LNCAP (cell line): ENCODE measurements around the gene DCHS1.

Experiments
- CTCF ChIP-seq: fragments of 450-650 bp; IDR thresholded peaks from 2 replicates; pipeline ENCODE4 v1.5.1; 2017; ENCODE audit warnings: mild to moderate bottlenecking

DCHS1 gene

DNA sequence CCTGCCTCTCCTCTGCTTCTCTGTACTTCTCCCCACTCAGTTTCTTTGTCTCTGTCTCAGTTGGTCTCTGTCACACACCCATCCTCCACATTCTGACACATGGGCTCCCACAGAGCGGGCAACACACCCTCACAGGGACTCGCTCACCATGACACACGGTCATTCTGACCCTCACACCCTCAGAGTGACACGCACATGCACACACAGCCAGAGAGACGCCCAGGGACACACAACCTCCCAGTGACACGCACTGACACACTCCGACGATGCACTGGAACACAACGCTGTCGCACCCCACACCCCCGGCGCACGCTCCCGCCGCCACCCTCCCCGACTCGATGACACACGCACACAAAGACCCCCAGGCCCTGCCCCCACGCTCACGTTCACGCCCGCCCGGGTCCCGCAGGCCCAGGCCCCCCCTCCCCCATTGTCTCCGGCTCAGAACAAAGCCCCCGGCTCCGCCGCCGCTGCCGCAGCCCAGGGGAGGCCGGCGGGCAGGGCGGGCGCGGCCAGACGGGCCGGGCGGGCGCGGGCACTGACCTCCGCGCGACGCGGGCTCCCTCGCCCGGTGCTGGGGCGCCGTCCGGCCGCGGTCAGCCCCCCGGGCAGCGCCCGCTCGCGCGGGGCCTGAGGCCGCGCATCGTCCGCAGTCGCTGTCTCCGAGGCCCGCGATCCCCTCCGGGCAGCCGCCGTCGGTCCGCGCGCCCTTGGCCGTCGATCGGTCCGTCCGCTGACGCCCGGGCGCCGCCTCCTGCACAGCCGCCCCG lies 404 bp downstream of the DCHS1 start:
- TF ChIP-seq CTCF, result no peak

DNA sequence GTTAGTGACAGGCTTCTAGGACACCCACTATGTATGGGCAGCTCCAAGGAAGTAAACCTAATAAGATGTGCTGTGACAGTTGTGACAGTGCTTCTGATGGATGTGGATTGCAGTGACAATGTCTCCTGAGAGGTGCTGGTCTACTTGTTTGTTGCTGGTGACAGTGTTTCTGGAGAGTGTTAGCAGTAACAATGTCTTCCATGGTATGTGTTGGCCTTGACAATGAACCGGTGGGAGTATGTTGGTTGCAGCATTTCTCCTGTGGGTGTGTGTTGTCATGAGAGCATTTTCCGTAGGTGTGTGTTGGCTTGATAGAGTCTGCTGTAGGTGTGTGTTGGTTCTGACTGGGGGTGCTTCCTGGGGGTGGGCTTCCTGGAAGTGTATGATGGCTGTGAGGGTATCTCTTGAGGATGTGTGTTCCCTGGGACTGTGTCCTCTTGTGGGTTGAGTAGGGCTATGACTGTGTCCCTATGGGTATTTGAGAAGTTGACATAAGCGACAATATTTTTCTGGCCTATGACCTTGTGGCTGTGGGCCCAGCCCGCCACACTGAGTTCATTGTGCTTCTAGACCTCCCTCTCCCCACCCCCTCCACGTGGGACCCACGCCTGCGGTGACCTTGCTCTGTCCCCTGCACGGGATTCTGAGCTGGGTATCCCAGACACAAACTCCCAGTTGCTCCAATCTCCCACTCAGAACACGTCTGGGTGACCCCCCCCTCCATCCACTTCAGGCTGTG lies 1.2 kb downstream of the DCHS1 start:
- TF ChIP-seq CTCF, result no peak

GRCh38 chr11:6653656-6654055 lies 2.0 kb downstream of the DCHS1 start:
- no peak for TF ChIP-seq CTCF

DNA sequence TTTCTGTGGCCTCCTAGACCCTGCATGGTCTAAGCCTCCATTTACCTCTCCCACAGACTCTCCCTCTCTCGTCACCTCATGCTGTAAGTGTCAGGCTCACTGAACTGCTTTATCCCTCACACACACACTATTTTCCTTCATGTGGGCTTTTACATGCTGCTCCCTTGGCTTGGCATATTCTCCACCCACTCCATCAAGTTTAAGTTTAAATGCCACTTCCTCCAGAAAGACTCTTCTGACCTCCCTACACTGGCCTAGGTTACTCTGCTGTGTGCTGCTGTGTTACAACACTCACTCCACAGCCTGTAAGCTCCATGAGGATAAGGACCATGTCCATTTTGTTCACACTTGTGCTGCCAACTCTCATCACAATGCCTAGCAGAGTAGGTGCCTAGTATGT lies 2.5 kb downstream of the DCHS1 start:
- TF ChIP-seq CTCF, result no peak

- TF ChIP-seq CTCF, result no peak
Measured at GRCh38 chr11:6652182-6652581, 3.4 kb downstream of the DCHS1 start.

DNA sequence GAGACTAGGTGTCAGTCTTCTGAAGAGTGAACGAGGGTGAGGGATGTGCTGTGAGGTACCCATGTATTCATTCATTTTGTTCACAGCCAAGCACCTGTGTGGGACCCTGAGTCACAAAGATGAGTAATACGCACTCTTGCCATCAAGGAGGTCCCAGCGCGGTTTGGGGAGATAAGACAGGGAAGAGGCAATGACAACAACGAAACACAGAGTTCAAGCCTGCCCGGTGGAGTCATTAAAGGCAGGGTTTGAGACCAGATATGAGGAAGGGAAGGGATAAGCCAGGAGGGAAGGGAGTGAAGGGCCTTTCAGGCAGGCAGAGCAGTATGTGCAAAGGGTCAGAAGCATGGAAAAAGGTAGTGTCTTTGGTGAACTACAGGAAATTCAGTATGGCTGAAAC lies 4.6 kb downstream of the DCHS1 start:
- no peak for TF ChIP-seq CTCF

GRCh38 chr11:6650104-6650503 lies 5.5 kb downstream of the DCHS1 start:
- no peak for TF ChIP-seq CTCF
